ENCODE data around the gene SIM2. TPM values are rescaled to one million over a fixed set of nuclear protein-coding genes. Genes with fewer than 3 reads are reported as not detected.

Gene SIM2
- total RNA-seq, 1 experiment from 2014 or later: 23.9 TPM

GRCh38 chr21:36696390-36697059 lies 2.4 kb upstream of the SIM2 start:
- RAD21 ChIA-PET (ENCODE audit: low non-redundant PET in 1 of 2, low total read pairs in 2 of 2, uncharacterized antibody in 2 of 2, unreplicated experiment in 2 of 2): no interaction called here

More at GRCh38 chr21:36696390-36697059, 2.4 kb upstream of the SIM2 start:
- DNase-seq (ENCODE audit: low read depth, low spot score) (no peak), ATAC-seq (no peak)
- Histone ChIP-seq H3K36me3 (ENCODE audit: control insufficient read depth in 1 of 2, insufficient read depth in 2 of 2, low read length in 2 of 2) (no peaks in the 10 kb centered on the region), H3K4me2 (ENCODE audit: low read length) (no peak overlapping the region), H3K27ac (ENCODE audit: low read depth, low read length) (no peak overlapping the region), H4K20me1 (ENCODE audit: insufficient read depth) (no peaks in the 10 kb centered on the region), H3K9me3 (ENCODE audit: control insufficient read depth in 1 of 2, insufficient read depth in 1 of 2, low read depth in 1 of 2, low read length in 2 of 2) (no peaks in the 10 kb centered on the region), H3K9ac (ENCODE audit: low read length) (no peak overlapping the region), H3K4me3 (replicated peaks in 1 of 2; ENCODE audit: low read depth in 1 of 2, low read length in 2 of 2) (no peak overlapping the region), H3K4me1 (ENCODE audit: control insufficient read depth in 1 of 2, insufficient read depth in 2 of 2, low read length in 2 of 2) (peaks cover 2 to 13% of the 10 kb centered on the region in 2 experiments; a peak in 3 of 4 replicates), H2AFZ (ENCODE audit: low read depth, low read length, poor library complexity, severe bottlenecking) (no peak overlapping the region), H3K79me2 (ENCODE audit: insufficient read depth, low read length) (peaks cover 21% of the 10 kb centered on the region), H3K9me2 (ENCODE audit: insufficient read depth) (no peaks in the 10 kb centered on the region), H3K27me3 (ENCODE audit: insufficient read depth, low read length) (no peaks in the 10 kb centered on the region)
- BruUV-seq (replicated peaks): TSS peak; percentile 38
- ChIA-PET POLR2A (no interaction called here), CTCF (interaction anchor here (0.6 kb wide), 1 partner anchor 10 kb away, joined by 4 read pairs; no protein-coding TSS in a partner anchor)
- intact Hi-C loops (cut with micrococcal nuclease): no loop called here
- TF ChIP-seq CEBPB (IDR thresholded peaks at IDR 0.05; ENCODE audit: low read depth): no peak
- no peak for TF ChIP-seq REST (IDR thresholded peaks at IDR 0.05; ENCODE audit: low read depth)
